ENCODE measurements around the gene MYO15A. TPM values are rescaled to one million over a fixed set of nuclear protein-coding genes. Genes with fewer than 3 reads are reported as not detected.

MYO15A gene
- total RNA-seq, 2 experiments from 2014 or later, result 0.98 to 1.4 TPM

DNA sequence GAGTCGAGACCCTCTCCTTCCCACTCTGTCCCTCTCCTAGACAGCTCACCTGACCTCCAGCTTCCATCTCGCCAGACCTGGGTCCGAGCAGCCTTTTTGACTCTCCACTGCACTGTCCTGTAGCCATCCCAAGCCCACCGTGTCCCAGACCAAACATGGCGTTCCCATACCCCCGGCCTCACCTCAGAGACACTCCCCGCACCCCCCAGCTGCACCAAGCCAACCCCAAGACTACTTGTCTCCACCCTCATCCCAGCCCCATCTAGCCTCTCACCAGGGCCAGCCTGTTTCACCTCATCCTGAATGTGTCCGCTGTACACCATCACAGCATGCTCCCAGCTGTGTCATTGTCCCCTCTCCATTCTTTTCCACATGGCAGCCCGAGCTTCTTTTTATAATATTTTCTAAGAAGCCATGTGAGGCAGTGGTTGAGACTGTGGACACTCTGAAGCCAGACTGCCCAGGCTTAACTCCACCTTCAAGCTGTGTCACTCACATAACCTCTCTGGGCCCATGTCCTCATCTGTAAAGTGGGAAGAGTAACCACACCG lies 1.5 kb downstream of the MYO15A start:
- Histone ChIP-seq H2AFZ (ENCODE audit: low read length) (no peak overlapping the region), H3K27ac (ENCODE audit: low read depth, low read length, poor library complexity, severe bottlenecking) (no peak overlapping the region), H3K4me2 (ENCODE audit: low read length) (no peak overlapping the region), H3K4me3 (ENCODE audit: low read depth, low read length, poor library complexity, severe bottlenecking) (no peak overlapping the region), H3K9me2 (ENCODE audit: insufficient read depth, low read length) (no peaks in the 10 kb centered on the region), H3K9me3 (ENCODE audit: low read length) (no peaks in the 10 kb centered on the region), H4K20me1 (ENCODE audit: insufficient read depth, low read length) (no peaks in the 10 kb centered on the region), H3K79me2 (ENCODE audit: insufficient read depth, low read depth, low read length) (no peaks in the 10 kb centered on the region), H3K36me3 (ENCODE audit: insufficient read depth, low read length) (no peaks in the 10 kb centered on the region), H3K4me1 (ENCODE audit: insufficient read depth, low read length, poor library complexity, severe bottlenecking) (no peaks in the 10 kb centered on the region)
- TF ChIP-seq, protein P1, sequence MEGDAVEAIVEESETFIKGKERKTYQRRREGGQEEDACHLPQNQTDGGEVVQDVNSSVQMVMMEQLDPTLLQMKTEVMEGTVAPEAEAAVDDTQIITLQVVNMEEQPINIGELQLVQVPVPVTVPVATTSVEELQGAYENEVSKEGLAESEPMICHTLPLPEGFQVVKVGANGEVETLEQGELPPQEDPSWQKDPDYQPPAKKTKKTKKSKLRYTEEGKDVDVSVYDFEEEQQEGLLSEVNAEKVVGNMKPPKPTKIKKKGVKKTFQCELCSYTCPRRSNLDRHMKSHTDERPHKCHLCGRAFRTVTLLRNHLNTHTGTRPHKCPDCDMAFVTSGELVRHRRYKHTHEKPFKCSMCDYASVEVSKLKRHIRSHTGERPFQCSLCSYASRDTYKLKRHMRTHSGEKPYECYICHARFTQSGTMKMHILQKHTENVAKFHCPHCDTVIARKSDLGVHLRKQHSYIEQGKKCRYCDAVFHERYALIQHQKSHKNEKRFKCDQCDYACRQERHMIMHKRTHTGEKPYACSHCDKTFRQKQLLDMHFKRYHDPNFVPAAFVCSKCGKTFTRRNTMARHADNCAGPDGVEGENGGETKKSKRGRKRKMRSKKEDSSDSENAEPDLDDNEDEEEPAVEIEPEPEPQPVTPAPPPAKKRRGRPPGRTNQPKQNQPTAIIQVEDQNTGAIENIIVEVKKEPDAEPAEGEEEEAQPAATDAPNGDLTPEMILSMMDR (conservative IDR thresholded peaks at IDR 0.05; ENCODE audit: low read length), result no peak
- no peak for TF ChIP-seq EZH2phosphoT487 (IDR thresholded peaks at IDR 0.05; ENCODE audit: borderline replicate concordance, low read depth, low read length)
- ChIA-PET POLR2A (no interaction called here), CTCF (ENCODE audit: unreplicated experiment) (interaction anchor here (0.6 kb wide), 1 partner anchor 112 kb away, joined by 3 read pairs; no protein-coding TSS in a partner anchor)
- BruUV-seq (replicated peaks), result no TSS peak
- intact Hi-C loops (cut with micrococcal nuclease; ENCODE audit: unreplicated experiment), result no loop called here
- DNase-seq (ENCODE audit: low spot score), result no peak

GRCh38 chr17:18110636-18111145 lies 2.1 kb downstream of the MYO15A start:
- Histone ChIP-seq H3K79me2 (ENCODE audit: insufficient read depth, low read depth, low read length) (no peaks in the 10 kb centered on the region), H4K20me1 (ENCODE audit: insufficient read depth, low read length) (no peaks in the 10 kb centered on the region), H3K27ac (ENCODE audit: low read depth, low read length, poor library complexity, severe bottlenecking) (no peak overlapping the region), H3K9me3 (ENCODE audit: low read length) (no peaks in the 10 kb centered on the region), H2AFZ (ENCODE audit: low read length) (no peak overlapping the region), H3K4me2 (ENCODE audit: low read length) (no peak overlapping the region), H3K4me3 (ENCODE audit: low read depth, low read length, poor library complexity, severe bottlenecking) (no peak overlapping the region), H3K36me3 (ENCODE audit: insufficient read depth, low read length) (no peaks in the 10 kb centered on the region), H3K4me1 (ENCODE audit: insufficient read depth, low read length, poor library complexity, severe bottlenecking) (no peaks in the 10 kb centered on the region), H3K9me2 (ENCODE audit: insufficient read depth, low read length) (no peaks in the 10 kb centered on the region)
- CTCF ChIA-PET (ENCODE audit: unreplicated experiment), result no interaction called here
- no TSS peak for BruUV-seq (replicated peaks)
- DNase-seq (ENCODE audit: low spot score), result no peak
- TF ChIP-seq, protein P1 (conservative IDR thresholded peaks at IDR 0.05; ENCODE audit: low read length), result no peak
- no peak for TF ChIP-seq EZH2phosphoT487 (IDR thresholded peaks at IDR 0.05; ENCODE audit: borderline replicate concordance, low read depth, low read length)
- POLR2A ChIA-PET, result no interaction called here
- intact Hi-C loops (cut with micrococcal nuclease; ENCODE audit: unreplicated experiment), result no loop called here

DNA sequence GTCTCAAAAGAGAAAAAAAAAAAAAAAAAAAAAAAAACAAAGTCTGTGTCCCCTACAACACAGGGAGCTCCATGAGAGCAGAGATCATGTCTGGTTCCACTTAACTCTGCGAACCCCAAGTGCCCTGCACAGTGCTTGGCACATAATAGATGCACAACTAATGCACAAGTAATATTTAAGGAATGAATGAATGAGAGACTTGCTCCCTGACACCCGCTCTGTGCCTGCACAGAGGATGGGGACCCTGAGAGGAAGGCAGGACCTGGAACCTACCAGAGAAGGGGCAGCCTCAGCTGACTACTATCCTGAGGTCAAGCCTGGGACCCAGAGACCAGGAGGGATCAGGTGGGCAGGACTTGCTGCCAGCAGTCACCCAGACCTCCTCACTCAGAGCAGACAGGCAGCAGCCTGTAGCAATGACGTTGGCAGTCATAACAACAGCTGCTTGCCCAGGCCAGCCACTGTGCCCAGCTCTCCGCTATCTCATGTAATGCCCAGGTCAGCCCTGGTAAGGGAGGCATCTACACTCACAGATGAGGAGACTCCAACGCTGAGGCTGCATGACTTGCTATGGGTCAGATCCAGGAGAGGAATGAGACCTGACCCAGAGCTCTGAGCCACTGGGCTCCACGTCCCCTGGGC lies 2.9 kb downstream of the MYO15A start:
- ChIA-PET CTCF (ENCODE audit: unreplicated experiment) (no interaction called here), POLR2A (interaction anchor here (0.6 kb wide), 1 partner anchor 19 kb away, joined by 4 read pairs; no protein-coding TSS in a partner anchor)
- Histone ChIP-seq H3K9me2 (ENCODE audit: insufficient read depth, low read length) (no peaks in the 10 kb centered on the region), H3K4me3 (ENCODE audit: low read depth, low read length, poor library complexity, severe bottlenecking) (no peak overlapping the region), H3K4me1 (ENCODE audit: insufficient read depth, low read length, poor library complexity, severe bottlenecking) (no peaks in the 10 kb centered on the region), H4K20me1 (ENCODE audit: insufficient read depth, low read length) (no peaks in the 10 kb centered on the region), H3K4me2 (ENCODE audit: low read length) (no peak overlapping the region), H3K27ac (ENCODE audit: low read depth, low read length, poor library complexity, severe bottlenecking) (no peak overlapping the region), H3K79me2 (ENCODE audit: insufficient read depth, low read depth, low read length) (no peaks in the 10 kb centered on the region), H3K9me3 (ENCODE audit: low read length) (no peaks in the 10 kb centered on the region), H3K36me3 (ENCODE audit: insufficient read depth, low read length) (no peaks in the 10 kb centered on the region), H2AFZ (ENCODE audit: low read length) (no peak overlapping the region)
- BruUV-seq (replicated peaks), result no TSS peak
- TF ChIP-seq, protein P1 (conservative IDR thresholded peaks at IDR 0.05; ENCODE audit: low read length), result no peak
- TF ChIP-seq EZH2phosphoT487 (IDR thresholded peaks at IDR 0.05; ENCODE audit: borderline replicate concordance, low read depth, low read length), result no peak
- intact Hi-C loops (cut with micrococcal nuclease; ENCODE audit: unreplicated experiment), result no loop called here
- no peak for DNase-seq (ENCODE audit: low spot score)
